A673 (cell line): ENCODE measurements around the gene GDF9. TPM values are rescaled to one million over a fixed set of nuclear protein-coding genes. Genes with fewer than 3 reads are reported as not detected.

ENCODE experiments used
- BruUV-seq: library from RNA; stranded (reverse); fragments of 400-500 nt; replicated peaks from 2 replicates; lab custom pipeline; 2021; lab: Mats Ljungman, UMichigan
- CTCF ChIA-PET: fragments of 300-600 bp; sonication (Branson Sonifier 250); formaldehyde crosslinking; loops from one replicate; lab custom pipeline; 2022; ENCODE audit warnings: antibody characterized with exemption; lab: Charles Lee
- POLR2A ChIA-PET: fragments of 300-600 bp; sonication (Branson Sonifier 250); formaldehyde crosslinking; loops from one replicate; lab custom pipeline; 2022; ENCODE audit warnings: antibody characterized with exemption; ENCODE audit not compliant: low non-redundant PET; lab: Charles Lee
- DNase-seq: peaks from one replicate; pipeline ENCODE4 v3.0.0-alpha.2; 2015; ENCODE audit warnings: low spot score
- H3K27ac ChIP-seq: fragments of 200-600 bp; sonication (generic); 2 replicates; pipeline ENCODE4 v1.5.1; 2016; ENCODE audit warnings: mixed run types, low read depth, mild to moderate bottlenecking, mixed read lengths, antibody characterized with exemption, low read length; ENCODE audit not compliant: poor library complexity, severe bottlenecking
- H3K27me3 ChIP-seq: fragments of 200-600 bp; sonication (generic); replicated peaks from 2 replicates; pipeline ENCODE4 v1.6.1; 2017; ENCODE audit warnings: mixed run types, low read depth, mild to moderate bottlenecking, mixed read lengths, antibody characterized with exemption, low read length; ENCODE audit not compliant: insufficient read depth, poor library complexity
- H3K36me3 ChIP-seq: fragments of 200-600 bp; sonication (generic); 2 replicates; pipeline ENCODE4 v1.6.1; 2016; ENCODE audit warnings: mixed run types, mild to moderate bottlenecking, mixed read lengths, antibody characterized with exemption, low read length; ENCODE audit not compliant: insufficient read depth, poor library complexity, severe bottlenecking
- H3K4me1 ChIP-seq: fragments of 200-600 bp; sonication (generic); 2 replicates; pipeline ENCODE4 v1.6.1; 2017; ENCODE audit warnings: mixed run types, mild to moderate bottlenecking, mixed read lengths, antibody characterized with exemption, low read length; ENCODE audit not compliant: insufficient read depth, poor library complexity, severe bottlenecking
- H3K4me3 ChIP-seq: fragments of 200-600 bp; sonication (generic); 2 replicates; pipeline ENCODE4 v1.5.1; 2016; ENCODE audit warnings: low read depth, mixed run types, mild to moderate bottlenecking, mixed read lengths, low read length; ENCODE audit not compliant: poor library complexity, severe bottlenecking
- H3K9me3 ChIP-seq: fragments of 200-600 bp; sonication (generic); 2 replicates; pipeline ENCODE4 v1.6.1; 2016; ENCODE audit warnings: mixed run types, low read depth, mild to moderate bottlenecking, mixed read lengths, antibody characterized with exemption, low read length; ENCODE audit not compliant: poor library complexity, severe bottlenecking
- CTCF ChIP-seq: fragments of 300-800, 200-600 bp; sonication (generic); conservative IDR thresholded peaks from 2 replicates; pipeline ENCODE4 v1.5.1; 2017; ENCODE audit warnings: low read depth, mild to moderate bottlenecking, antibody characterized with exemption, low read length, moderate library complexity, mixed read lengths
- EZH2 ChIP-seq: fragments of 200-600 bp; sonication (generic); IDR thresholded peaks from 2 replicates; pipeline ENCODE4 v1.6.1; 2017; ENCODE audit warnings: borderline replicate concordance, low read depth, mild to moderate bottlenecking, mixed read lengths, antibody characterized with exemption, low read length; ENCODE audit not compliant: poor library complexity, severe bottlenecking
- intact Hi-C: fragments of 100-400 bp; cut with micrococcal nuclease; formaldehyde crosslinking; loops from one replicate; pipeline ENCODE4 v1.10.0; 2022; ENCODE audit not compliant: unreplicated experiment
- total RNA-seq: library from RNA; stranded (reverse); gene quantifications from 2 replicates; pipeline ENCODE4 v1.2.3, GENCODE V29; 2021

GDF9 gene
- total RNA-seq, 1 experiment from 2014 or later, result 0.32 TPM

DNA sequence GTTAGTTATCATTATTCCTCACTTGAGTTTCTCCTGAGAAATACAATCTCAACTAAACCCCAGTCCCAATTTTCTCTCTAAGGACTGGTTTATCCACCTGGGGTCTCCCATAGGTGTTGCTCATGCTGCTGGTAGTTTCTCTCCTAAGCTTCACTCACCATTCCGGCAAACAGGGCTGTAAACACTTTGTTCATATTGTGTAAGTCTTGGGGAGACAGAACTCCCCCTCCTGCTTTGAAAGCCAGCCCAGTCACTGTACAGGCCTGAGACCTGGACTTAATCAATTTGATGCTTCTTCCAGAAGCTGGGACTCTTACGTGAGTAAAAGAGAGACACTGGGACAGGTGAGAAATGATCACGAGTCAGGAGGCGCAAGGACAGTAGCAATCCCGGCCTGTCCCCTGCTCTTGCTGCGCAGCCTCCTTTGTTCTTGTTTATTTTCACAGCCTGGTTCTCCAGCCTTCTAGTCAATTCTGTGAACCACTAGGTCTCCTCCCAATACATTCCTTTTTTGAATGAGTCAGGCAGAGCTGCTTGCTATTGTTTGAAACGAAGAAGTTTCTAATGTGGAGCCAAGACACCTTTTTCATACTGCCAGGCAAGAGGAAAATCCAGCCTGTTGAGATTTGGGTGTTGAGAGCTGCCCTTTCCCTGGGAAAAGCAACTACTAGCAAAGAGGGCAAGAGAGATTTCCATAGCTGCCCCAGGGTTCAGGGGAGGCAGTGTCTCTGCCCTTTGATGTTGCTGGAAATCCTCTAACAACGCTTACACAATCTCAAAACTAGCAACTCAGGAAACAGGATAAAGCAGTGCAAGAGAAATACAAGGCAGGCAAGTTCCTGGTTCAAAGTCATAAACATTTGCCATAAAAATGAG lies 26.6 kb downstream of the GDF9 start:
- DNase-seq, result no peak
- no TSS peak for BruUV-seq
- CTCF ChIA-PET, result no interaction called here
- Histone ChIP-seq H3K36me3 (no peaks in the 10 kb centered on the region), H3K9me3 (no peaks in the 10 kb centered on the region), H3K4me3 (no peak overlapping the region), H3K4me1 (no peaks in the 10 kb centered on the region), H3K27ac (no peak overlapping the region), H3K27me3 (no peaks in the 10 kb centered on the region)
- POLR2A ChIA-PET, result no interaction called here
- intact Hi-C loops, result no loop called here
- TF ChIP-seq CTCF, result no peak
- no peak for TF ChIP-seq EZH2

- ChIA-PET CTCF (no interaction called here), POLR2A (no interaction called here)
- Histone ChIP-seq H3K36me3 (no peaks in the 10 kb centered on the region), H3K4me3 (no peak overlapping the region), H3K9me3 (no peaks in the 10 kb centered on the region), H3K4me1 (no peaks in the 10 kb centered on the region), H3K27ac (no peak overlapping the region), H3K27me3 (no peaks in the 10 kb centered on the region)
- no peak for DNase-seq
- TF ChIP-seq EZH2, result no peak
- no peak for TF ChIP-seq CTCF
- no TSS peak for BruUV-seq
- intact Hi-C loops, result no loop called here
These were observed 27.6 kb downstream of the GDF9 start for GRCh38 chr5:132838516-132839282.

- TF ChIP-seq CTCF, result no peak
- TF ChIP-seq EZH2, result no peak
- H3K27me3 ChIP-seq, result no peaks in the 10 kb centered on the region
- BruUV-seq, result no TSS peak
- H3K36me3 ChIP-seq, result no peaks in the 10 kb centered on the region
- ChIA-PET CTCF (no interaction called here), POLR2A (no interaction called here)
- intact Hi-C loops, result no loop called here
- DNase-seq, result no peak
- H3K4me3 ChIP-seq, result no peak overlapping the region
- H3K4me1 ChIP-seq, result no peaks in the 10 kb centered on the region
- no peaks in the 10 kb centered on the region for H3K9me3 ChIP-seq
- H3K27ac ChIP-seq, result no peak overlapping the region
These were observed 28.4 kb downstream of the GDF9 start for GRCh38 chr5:132837868-132838267.
